ENCODE measurements around the gene DCUN1D1.

The DCUN1D1 gene

DNA sequence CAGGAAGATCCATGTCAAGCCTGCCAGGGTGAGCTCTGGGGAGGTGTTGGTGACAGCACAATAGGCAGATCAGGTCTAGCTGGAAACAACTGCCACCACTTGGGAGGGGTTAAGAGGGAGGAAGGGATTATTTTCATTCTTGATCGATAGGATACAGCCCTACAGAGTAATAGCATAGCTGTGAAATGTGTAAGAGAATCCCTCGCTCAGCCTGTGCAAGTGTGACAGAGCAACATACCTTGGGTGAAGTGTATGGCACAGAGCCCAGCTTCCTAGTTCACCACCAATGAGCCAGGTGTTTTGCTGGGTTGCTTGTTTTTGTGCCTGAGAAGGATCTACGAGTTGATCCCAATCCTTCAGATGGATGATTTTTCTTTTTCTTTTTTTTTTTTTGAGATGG is 9.2 kb upstream of the DCUN1D1 start:
- ATAC-seq (replicated peaks) (no peak), DNase-seq (no peak)
- H3K4me1 Mint-ChIP-seq (ENCODE audit: low read depth in 2 of 2): peaks cover 0 to 12% of the 10 kb centered on the region in 2 donors
- peaks cover 3% of the 10 kb centered on the region for H3K36me3 Mint-ChIP-seq (ENCODE audit: insufficient read depth)
- H3K27ac Mint-ChIP-seq: peak overlapping the region in 1 of 2 donors; percentile 57
- peaks cover 4 to 7% of the 10 kb centered on the region in 2 donors for H3K9me3 Mint-ChIP-seq
- no peaks in the 10 kb centered on the region for H3K27me3 Mint-ChIP-seq
- no peak overlapping the region for H3K4me3 Mint-ChIP-seq

DNA sequence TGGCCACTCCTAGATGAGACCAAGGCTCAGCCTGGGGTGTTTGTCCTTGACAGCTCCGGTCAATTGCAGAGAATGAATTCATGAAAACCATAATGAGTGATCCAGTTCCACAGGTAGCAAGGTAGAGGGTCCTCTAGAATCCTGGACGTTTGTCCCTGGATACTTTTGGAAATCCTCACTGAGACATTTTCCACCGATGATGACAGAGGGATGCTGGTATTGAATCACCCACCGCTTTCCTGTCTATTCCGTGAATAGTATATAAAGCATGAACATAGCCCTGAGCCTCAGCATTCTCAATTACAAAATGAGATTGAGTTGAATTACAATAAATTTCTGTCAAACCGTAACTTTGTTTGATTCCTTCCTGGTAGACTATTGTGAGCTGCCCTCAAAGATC is 5.7 kb upstream of the DCUN1D1 start:
- H3K27me3 Mint-ChIP-seq: no peaks in the 10 kb centered on the region
- H3K27ac Mint-ChIP-seq: no peak overlapping the region
- no peak overlapping the region for H3K4me3 Mint-ChIP-seq
- H3K36me3 Mint-ChIP-seq (ENCODE audit: insufficient read depth): peaks cover 2% of the 10 kb centered on the region
- H3K4me1 Mint-ChIP-seq (ENCODE audit: low read depth in 2 of 2): peaks cover 0 to 4% of the 10 kb centered on the region in 2 donors
- ATAC-seq (replicated peaks) (no peak), DNase-seq (no peak)
- no peaks in the 10 kb centered on the region for H3K9me3 Mint-ChIP-seq

DNA sequence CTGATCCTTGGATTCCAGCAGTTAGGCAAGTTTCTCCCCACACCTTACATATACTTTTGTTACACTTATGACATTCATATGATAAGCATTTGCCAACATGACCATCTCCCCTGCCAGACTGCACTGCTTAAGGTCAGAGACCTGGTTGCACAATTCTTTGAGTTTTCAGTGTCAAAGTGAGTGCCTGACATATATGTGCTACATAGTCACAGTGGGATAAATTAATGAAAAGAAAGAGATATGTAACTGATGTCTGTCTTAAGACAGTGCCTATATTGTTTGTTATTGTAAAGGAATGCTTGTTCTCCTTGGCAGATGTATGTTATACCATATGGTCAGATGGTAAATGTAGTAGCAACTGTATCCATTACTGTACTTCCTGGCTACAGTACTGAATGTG is 3.5 kb upstream of the DCUN1D1 start:
- ATAC-seq (replicated peaks) (no peak), DNase-seq (no peak)
- H3K27me3 Mint-ChIP-seq: no peaks in the 10 kb centered on the region
- no peaks in the 10 kb centered on the region for H3K9me3 Mint-ChIP-seq
- no peak overlapping the region for H3K4me3 Mint-ChIP-seq
- H3K27ac Mint-ChIP-seq: no peak overlapping the region
- H3K36me3 Mint-ChIP-seq (ENCODE audit: insufficient read depth): peaks cover 15% of the 10 kb centered on the region
- peaks cover 9 to 15% of the 10 kb centered on the region in 2 donors for H3K4me1 Mint-ChIP-seq (ENCODE audit: low read depth in 2 of 2)

DNA sequence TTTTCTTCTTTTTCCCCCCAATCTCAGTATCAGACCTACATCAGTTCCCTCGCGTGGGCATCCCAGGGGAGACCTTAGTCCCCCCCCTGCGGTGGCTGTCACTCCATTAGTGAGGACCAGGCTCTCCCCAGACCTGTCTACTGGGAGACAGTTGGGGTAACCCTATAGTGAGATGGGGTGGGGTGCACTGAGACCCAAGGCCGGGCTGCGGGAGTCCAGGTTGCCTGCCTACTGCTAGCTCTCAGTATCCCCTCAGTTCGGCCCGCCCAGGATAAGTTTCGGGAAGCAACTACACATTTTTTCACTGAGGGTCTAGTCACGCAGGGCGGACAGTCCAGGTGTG is 671 bp upstream of the DCUN1D1 start:
- Mint-ChIP-seq H3K9me3 (no peaks in the 10 kb centered on the region), H3K27me3 (no peaks in the 10 kb centered on the region), H3K27ac (peak overlapping the region; percentile 84 to 85), H3K4me3 (peak overlapping the region; percentile 87 to 93), H3K4me1 (ENCODE audit: low read depth in 2 of 2) (peaks cover 22 to 26% of the 10 kb centered on the region in 2 donors), H3K36me3 (ENCODE audit: insufficient read depth) (peaks cover 15% of the 10 kb centered on the region)
- no peak for DNase-seq
- ATAC-seq (replicated peaks): no peak

DNA sequence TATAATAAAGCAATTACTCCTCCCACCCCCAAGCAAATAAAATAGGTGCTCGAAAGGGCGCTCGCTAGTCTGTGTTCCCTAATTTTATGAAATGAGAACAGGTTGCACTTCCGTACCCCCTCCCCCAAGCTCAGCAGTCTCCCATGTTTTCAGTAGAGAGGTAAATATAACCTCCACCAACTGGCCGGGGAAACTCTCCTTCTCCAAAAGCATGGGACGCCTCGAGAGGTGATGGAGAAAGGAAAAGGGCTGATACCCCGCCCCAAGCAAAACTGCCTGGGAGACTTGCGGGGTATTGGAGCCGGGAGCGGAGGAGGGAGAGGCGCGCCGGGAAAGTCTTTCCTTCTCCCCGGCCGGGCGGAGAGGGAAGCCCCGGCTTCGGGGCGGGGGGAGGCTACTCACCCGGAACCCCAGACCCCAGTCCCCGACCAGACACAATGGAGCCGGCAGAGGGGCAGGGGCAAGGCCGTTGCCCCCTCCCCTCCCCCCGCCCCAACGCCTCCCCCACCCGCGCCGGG is 605 bp downstream of the DCUN1D1 start:
- no peaks in the 10 kb centered on the region for H3K9me3 Mint-ChIP-seq
- peaks cover 15% of the 10 kb centered on the region for H3K36me3 Mint-ChIP-seq (ENCODE audit: insufficient read depth)
- DNase-seq: peak in 1 of 3 experiments; percentile 5

DNA sequence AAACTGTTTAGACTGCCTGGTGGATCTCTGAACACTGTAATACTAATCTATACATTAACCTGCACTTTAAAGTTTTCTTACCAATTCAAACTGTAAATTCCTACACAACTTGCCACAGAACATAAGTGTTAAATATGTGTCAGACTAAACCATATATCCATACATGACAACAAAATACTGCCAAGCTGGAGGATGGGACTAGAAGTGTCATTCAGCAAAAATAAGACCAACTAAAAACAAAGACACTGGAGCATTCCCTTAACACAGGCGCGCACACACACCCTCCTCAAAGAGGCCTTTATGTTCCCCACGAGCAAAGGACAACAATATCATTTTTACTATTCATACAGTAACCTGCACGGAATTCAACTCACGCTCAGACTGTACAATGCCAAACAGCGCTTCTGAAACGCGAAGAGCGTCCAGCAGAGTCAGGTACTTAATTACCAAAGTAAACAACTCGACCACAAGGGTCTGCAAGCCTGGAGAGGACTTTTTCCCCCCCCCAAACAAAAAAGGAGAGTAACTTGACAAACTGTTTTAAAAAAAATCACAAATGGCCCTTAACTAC is 1.1 kb downstream of the DCUN1D1 start:
- ATAC-seq (replicated peaks): no peak
- peaks cover 15% of the 10 kb centered on the region for H3K36me3 Mint-ChIP-seq (ENCODE audit: insufficient read depth)
- no peaks in the 10 kb centered on the region for H3K27me3 Mint-ChIP-seq
- no peaks in the 10 kb centered on the region for H3K9me3 Mint-ChIP-seq
- H3K4me3 Mint-ChIP-seq: peak overlapping the region; percentile 87 to 93
- H3K27ac Mint-ChIP-seq: peak overlapping the region; percentile 92 to 94
- H3K4me1 Mint-ChIP-seq (ENCODE audit: low read depth in 2 of 2): peaks cover 24 to 34% of the 10 kb centered on the region in 2 donors
- no peak for DNase-seq

More for the DNA sequence above, 605 bp downstream of the DCUN1D1 start:
- Mint-ChIP-seq H3K4me3 (peak overlapping the region; percentile 87 to 93), H3K27ac (peak overlapping the region; percentile 92 to 94), H3K27me3 (no peaks in the 10 kb centered on the region), H3K4me1 (ENCODE audit: low read depth in 2 of 2) (peaks cover 24 to 34% of the 10 kb centered on the region in 2 donors)
- ATAC-seq (replicated peaks): peak; percentile 0

DNA sequence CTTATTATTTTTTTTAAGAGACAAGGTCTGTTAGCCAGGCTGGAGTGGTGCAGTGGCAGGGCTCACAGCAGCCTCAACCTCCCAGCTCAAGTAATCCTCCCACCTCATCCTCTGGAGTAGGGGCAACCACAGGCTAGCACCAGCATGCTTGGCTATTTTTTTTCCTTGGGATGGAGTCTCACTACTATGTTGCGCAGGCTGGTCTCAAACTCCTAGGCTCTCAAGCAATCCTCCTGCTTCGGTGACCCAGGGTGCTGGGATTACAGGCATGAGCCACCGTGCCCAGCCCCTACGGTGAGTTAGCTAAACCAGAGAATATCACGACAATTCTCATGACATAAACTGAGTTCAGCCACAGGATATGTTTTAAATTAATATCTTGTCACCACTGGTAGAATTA is 2.0 kb downstream of the DCUN1D1 start:
- no peak for ATAC-seq (replicated peaks)
- no peak overlapping the region for H3K27ac Mint-ChIP-seq
- peaks cover 15% of the 10 kb centered on the region for H3K36me3 Mint-ChIP-seq (ENCODE audit: insufficient read depth)
- no peak for DNase-seq
- no peaks in the 10 kb centered on the region for H3K27me3 Mint-ChIP-seq
- H3K4me1 Mint-ChIP-seq (ENCODE audit: low read depth in 2 of 2): peaks cover 24 to 36% of the 10 kb centered on the region in 2 donors
- H3K4me3 Mint-ChIP-seq: peak overlapping the region; percentile 87 to 93
- no peaks in the 10 kb centered on the region for H3K9me3 Mint-ChIP-seq

DNA sequence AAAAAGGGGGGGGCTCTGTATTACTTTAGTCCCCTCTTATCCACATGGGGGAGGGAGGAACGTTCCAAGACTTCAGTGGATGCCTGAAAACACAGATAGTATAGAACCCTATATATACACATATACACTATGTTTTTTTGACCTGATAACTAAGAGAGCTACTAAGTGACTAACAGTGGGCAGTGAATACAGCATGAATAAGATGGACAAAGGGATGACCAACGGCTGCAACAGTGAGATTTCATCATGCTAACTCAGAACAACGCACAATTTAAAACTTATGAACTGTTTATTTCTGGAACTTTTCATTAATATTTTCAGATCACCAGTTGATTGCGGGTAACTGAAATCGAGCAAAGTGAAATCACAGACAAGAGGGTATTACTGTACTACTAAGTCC is 7.3 kb downstream of the DCUN1D1 start:
- Mint-ChIP-seq H3K36me3 (ENCODE audit: insufficient read depth) (peaks cover 11% of the 10 kb centered on the region), H3K27me3 (no peaks in the 10 kb centered on the region), H3K27ac (no peak overlapping the region), H3K4me1 (ENCODE audit: low read depth in 2 of 2) (peaks cover 21 to 52% of the 10 kb centered on the region in 2 donors), H3K4me3 (no peak overlapping the region), H3K9me3 (no peaks in the 10 kb centered on the region)
- DNase-seq (no peak), ATAC-seq (replicated peaks) (no peak)

DNA sequence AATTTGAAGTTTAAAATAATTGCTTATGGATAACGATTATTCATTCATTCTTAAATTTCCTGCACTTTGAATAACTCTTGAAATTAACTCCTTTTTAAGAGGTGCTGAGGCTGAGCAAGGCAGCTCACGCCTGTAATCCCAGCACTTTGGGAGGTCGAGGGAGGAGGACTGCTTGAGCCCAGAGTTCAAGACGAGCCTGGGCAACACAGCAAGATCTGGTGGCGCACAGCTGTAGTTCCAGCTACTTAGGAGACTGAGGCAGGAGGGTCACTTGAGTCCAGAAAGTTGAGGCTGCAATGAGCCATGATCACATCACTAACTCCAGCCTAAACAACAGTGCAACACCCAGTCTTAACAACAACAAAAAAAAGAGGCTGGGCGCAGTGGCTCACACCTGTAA is 8.0 kb downstream of the DCUN1D1 start:
- ATAC-seq (replicated peaks): no peak
- Mint-ChIP-seq H3K27me3 (no peaks in the 10 kb centered on the region), H3K36me3 (ENCODE audit: insufficient read depth) (peaks cover 11% of the 10 kb centered on the region), H3K4me1 (ENCODE audit: low read depth in 2 of 2) (peaks cover 25 to 56% of the 10 kb centered on the region in 2 donors), H3K27ac (peak overlapping the region in 1 of 2 donors; percentile 41), H3K9me3 (no peaks in the 10 kb centered on the region), H3K4me3 (no peak overlapping the region)
- DNase-seq: no peak

DNA sequence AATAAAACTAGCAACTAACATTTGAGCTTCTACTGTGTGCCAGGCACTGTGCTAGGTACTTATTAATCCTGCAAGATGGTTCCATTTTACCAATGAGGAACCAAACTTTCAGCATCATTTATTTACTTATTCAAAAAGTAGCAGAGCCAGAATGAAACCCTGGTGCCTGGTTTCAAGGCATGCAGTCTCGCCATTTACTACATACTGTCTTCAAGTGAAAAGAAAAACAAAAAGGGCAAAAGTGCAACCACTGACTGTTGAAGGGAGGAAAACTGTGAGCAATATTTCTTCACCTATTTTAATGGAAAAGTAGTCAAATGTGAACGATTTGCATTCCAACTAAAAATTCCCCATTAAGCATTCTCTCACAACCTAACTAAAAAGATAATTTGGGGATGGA is 8.7 kb downstream of the DCUN1D1 start:
- peaks cover 28 to 60% of the 10 kb centered on the region in 2 donors for H3K4me1 Mint-ChIP-seq (ENCODE audit: low read depth in 2 of 2)
- DNase-seq (no peak), ATAC-seq (replicated peaks) (no peak)
- H3K27ac Mint-ChIP-seq: no peak overlapping the region
- no peaks in the 10 kb centered on the region for H3K27me3 Mint-ChIP-seq
- no peak overlapping the region for H3K4me3 Mint-ChIP-seq
- no peaks in the 10 kb centered on the region for H3K9me3 Mint-ChIP-seq
- peaks cover 11% of the 10 kb centered on the region for H3K36me3 Mint-ChIP-seq (ENCODE audit: insufficient read depth)

DNA sequence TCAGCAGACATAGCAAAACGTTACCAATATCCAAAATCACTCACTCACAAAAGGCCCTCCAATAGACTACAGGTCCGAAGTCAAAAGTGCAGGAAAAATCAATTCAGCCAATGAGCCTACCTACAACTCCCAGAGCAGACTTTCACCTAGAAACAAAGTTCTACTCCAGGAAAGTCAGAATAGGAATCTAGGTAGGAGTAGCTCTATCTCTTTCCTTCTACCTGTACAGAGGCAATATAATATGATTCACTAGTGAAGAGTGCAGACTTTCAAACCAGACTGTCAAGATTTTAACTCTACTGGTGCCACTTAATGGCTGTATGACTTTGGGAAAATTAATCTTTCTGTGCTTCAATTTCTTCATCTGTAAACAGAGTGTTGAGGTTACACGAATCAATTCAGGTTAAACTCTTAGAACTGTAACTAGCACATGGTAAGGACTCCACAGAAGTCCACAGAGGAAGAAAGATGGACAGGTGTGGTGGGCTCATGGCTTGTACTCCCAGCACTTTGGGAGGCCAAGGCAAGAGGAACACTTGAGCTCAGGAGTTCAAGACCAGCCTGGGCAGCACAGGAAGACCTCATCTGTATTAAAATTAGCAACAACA is 9.4 kb downstream of the DCUN1D1 start:
- H3K4me3 Mint-ChIP-seq: no peak overlapping the region
- peaks cover 11% of the 10 kb centered on the region for H3K36me3 Mint-ChIP-seq (ENCODE audit: insufficient read depth)
- peaks cover 29 to 61% of the 10 kb centered on the region in 2 donors for H3K4me1 Mint-ChIP-seq (ENCODE audit: low read depth in 2 of 2)
- H3K27ac Mint-ChIP-seq: peak overlapping the region in 1 of 2 donors; percentile 13
- ATAC-seq (replicated peaks): no peak
- H3K27me3 Mint-ChIP-seq: no peaks in the 10 kb centered on the region
- no peaks in the 10 kb centered on the region for H3K9me3 Mint-ChIP-seq
- no peak for DNase-seq

DNA sequence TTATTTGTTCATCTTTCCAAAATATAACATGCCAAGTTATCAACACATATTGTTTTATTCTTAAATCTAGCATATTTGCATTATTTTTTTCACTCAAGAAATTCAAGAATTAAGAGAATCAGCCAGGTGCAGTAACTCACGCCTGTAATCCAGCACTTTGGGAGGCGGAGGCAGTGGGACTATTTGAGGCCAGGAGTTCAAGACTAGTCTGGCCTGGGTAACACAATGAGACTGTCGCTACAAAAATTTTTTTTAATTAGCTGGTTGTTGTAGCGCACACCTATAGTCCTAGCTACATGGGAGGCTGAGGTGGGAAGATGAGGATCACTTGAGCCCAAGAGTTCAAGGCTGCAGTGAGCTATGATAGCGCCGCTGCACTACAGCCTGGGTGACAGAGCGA is 10.5 kb downstream of the DCUN1D1 start:
- Mint-ChIP-seq H3K27ac (no peak overlapping the region), H3K27me3 (no peaks in the 10 kb centered on the region), H3K36me3 (ENCODE audit: insufficient read depth) (peaks cover 11% of the 10 kb centered on the region), H3K4me3 (no peak overlapping the region), H3K9me3 (no peaks in the 10 kb centered on the region), H3K4me1 (ENCODE audit: low read depth in 2 of 2) (peaks cover 27 to 60% of the 10 kb centered on the region in 2 donors)
- no peak for DNase-seq
- no peak for ATAC-seq (replicated peaks)

DNA sequence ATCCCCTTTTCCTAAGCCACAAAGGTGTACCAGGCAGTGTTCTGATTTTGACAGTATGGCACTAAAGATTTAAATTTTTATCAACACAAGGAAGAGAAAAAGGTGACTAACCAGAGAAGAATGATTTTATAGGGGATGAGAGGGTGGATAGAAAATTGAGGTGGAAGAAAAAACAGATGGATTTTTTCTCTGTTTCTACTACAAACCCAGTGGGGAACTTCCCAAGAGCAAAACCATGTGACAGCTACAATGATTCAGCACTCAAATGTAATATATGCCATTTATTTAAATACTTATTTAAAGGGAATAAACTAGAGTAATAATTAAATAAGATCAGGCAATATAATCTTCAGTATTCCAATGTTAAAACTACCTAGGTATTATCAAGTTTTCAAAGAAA is 11.1 kb downstream of the DCUN1D1 start:
- H3K4me1 Mint-ChIP-seq (ENCODE audit: low read depth in 2 of 2): peaks cover 29 to 60% of the 10 kb centered on the region in 2 donors
- no peak overlapping the region for H3K27ac Mint-ChIP-seq
- ATAC-seq (replicated peaks) (no peak), DNase-seq (no peak)
- peaks cover 13% of the 10 kb centered on the region for H3K36me3 Mint-ChIP-seq (ENCODE audit: insufficient read depth)
- H3K27me3 Mint-ChIP-seq: no peaks in the 10 kb centered on the region
- H3K9me3 Mint-ChIP-seq: no peaks in the 10 kb centered on the region
- H3K4me3 Mint-ChIP-seq: no peak overlapping the region
